ENCODE measurements around the gene RPL9.

GRCh38 chr4:39446483-39446841, 12.3 kb downstream of the RPL9 start:
- TF ChIP-seq POLR2A (IDR thresholded peaks at IDR 0.05) (no peak), CTCF (IDR thresholded peaks at IDR 0.05) (no peak), POLR2AphosphoS5 (IDR thresholded peaks at IDR 0.05) (no peak)

Measured in sigmoid colon (tissue), 4 donors.